Gastrocnemius medialis (tissue), 4 donors: Measurements from ENCODE around the gene CD47. TPM values are rescaled to one million over a fixed set of nuclear protein-coding genes. Genes with fewer than 3 reads are reported as not detected.

Experiments used
- ATAC-seq, 2 donors: fragments of 150-250 bp; one replicate each; pipeline ENCODE4 v1.9.1; 2016
- DNase-seq, 2 donors: peaks; one replicate each; pipeline ENCODE4 v3.0.0-alpha.2; 2019
- H3K27ac ChIP-seq, 4 donors: fragments of 200-600 bp; sonication (generic); 1 replicate in 1 of 4; 2 replicates in 3 of 4; pipeline ENCODE4 v1.5.1; 2016 to 2018; ENCODE audit warnings: mild to moderate bottlenecking in 2 of 4, moderate library complexity in 1 of 4
- H3K27me3 ChIP-seq, 3 donors: fragments of 200-600 bp; sonication (generic) in 2 of 3; 1 replicate in 1 of 3; 2 replicates in 2 of 3; pipeline versions ENCODE4 v1.5.1 to v1.6.0; 2016 to 2019; ENCODE audit warnings: mild to moderate bottlenecking in 1 of 3, moderate library complexity in 1 of 3
- H3K36me3 ChIP-seq, 2 donors: fragments of 200-600 bp; sonication (generic) in 1 of 2; one replicate each; pipeline ENCODE4 v1.5.1; 2017 to 2018
- H3K4me1 ChIP-seq, 2 donors: fragments of 200-600 bp; sonication (generic) in 1 of 2; one replicate each; pipeline ENCODE4 v1.5.1; 2016 to 2017; ENCODE audit warnings: mild to moderate bottlenecking in 2 of 2
- H3K4me3 ChIP-seq, 4 donors: fragments of 200-600 bp; sonication (generic) in 3 of 4; 1 replicate in 1 of 4; 2 replicates in 3 of 4; pipeline ENCODE4 v1.5.1; 2016 to 2019; ENCODE audit warnings: mild to moderate bottlenecking in 2 of 4
- H3K9me3 ChIP-seq, 3 donors: fragments of 200-600 bp; sonication (generic) in 2 of 3; 1 replicate in 1 of 3; 2 replicates in 2 of 3; pipeline ENCODE4 v1.5.1; 2016 to 2019
- CTCF ChIP-seq, 5 experiments: fragments of 450-650 bp in 3 of 5; fragments of 200-600 bp in 2 of 5; sonication (generic) in 2 of 5; IDR thresholded peaks in 4 of 5; conservative IDR thresholded peaks in 1 of 5; 1 replicate in 4 of 5; 2 replicates in 1 of 5; pipeline ENCODE4 v1.5.1; 2016 to 2019; ENCODE audit warnings: antibody characterized with exemption in 5 of 5, mild to moderate bottlenecking in 3 of 5, moderate library complexity in 3 of 5
- POLR2A ChIP-seq, 2 donors: fragments of 450-650 bp; IDR thresholded peaks; one replicate each; pipeline ENCODE4 v1.6.1; 2017; ENCODE audit warnings: antibody characterized with exemption in 2 of 2, mild to moderate bottlenecking in 2 of 2, moderate library complexity in 2 of 2
- in situ Hi-C, 4 donors: fragments of 200-750 bp; cut with MboI; loops; one replicate each; pipeline versions ENCODE4 v1.15.0 to v1.8.0; 2017; ENCODE audit warnings: low sequenced_read_pairs in 4 of 4
- intact Hi-C: fragments of 100-400 bp; cut with DNase I; formaldehyde crosslinking; loops from one replicate; pipeline ENCODE4 v1.15.1; 2023; ENCODE audit warnings: low total_unique reads
- total RNA-seq, 4 donors: library from RNA; depleted of rRNA; stranded (reverse); fragments of >200 nt; gene quantifications; one replicate each; pipeline versions ENCODE4 v1.1.0 to v1.2.3, GENCODE V29; 2016

CD47 gene
- total RNA-seq, 4 donors from 2014 or later, result 14.5 to 30.3 (median 22.4) TPM

GRCh38 chr3:108006881-108007331, 83.9 kb downstream of the CD47 start:
- Histone ChIP-seq H3K27me3 (no peaks in the 10 kb centered on the region), H3K4me3 (no peak overlapping the region), H3K4me1 (peaks cover 9 to 10% of the 10 kb centered on the region in 2 donors), H3K27ac (no peak overlapping the region), H3K36me3 (no peaks in the 10 kb centered on the region), H3K9me3 (no peaks in the 10 kb centered on the region)
- intact Hi-C loops, result no loop called here
- in situ Hi-C loops, result no loop called here
- TF ChIP-seq CTCF (IDR thresholded peaks at IDR 0.05 in 4 of 5, conservative IDR thresholded peaks at IDR 0.05 in 1 of 5) (no peak), POLR2A (IDR thresholded peaks at IDR 0.05) (no peak)
- no peak for DNase-seq
- ATAC-seq, result no peak

GRCh38 chr3:108006077-108006771, 84.6 kb downstream of the CD47 start:
- Histone ChIP-seq H3K4me3 (no peak overlapping the region), H3K4me1 (peaks cover 9 to 10% of the 10 kb centered on the region in 2 donors), H3K27ac (no peak overlapping the region), H3K27me3 (no peaks in the 10 kb centered on the region), H3K36me3 (no peaks in the 10 kb centered on the region), H3K9me3 (no peaks in the 10 kb centered on the region)
- in situ Hi-C loops, result no loop called here
- intact Hi-C loops, result no loop called here
- TF ChIP-seq POLR2A (IDR thresholded peaks at IDR 0.05) (no peak), CTCF (IDR thresholded peaks at IDR 0.05 in 4 of 5, conservative IDR thresholded peaks at IDR 0.05 in 1 of 5) (no peak)
- DNase-seq (no peak), ATAC-seq (peak in 1 of 2 donors; percentile 49)

GRCh38 chr3:108004647-108005046, 86.2 kb downstream of the CD47 start:
- no peak overlapping the region for H3K4me3 ChIP-seq
- H3K27me3 ChIP-seq, result no peaks in the 10 kb centered on the region
- in situ Hi-C loops (no loop called here), intact Hi-C loops (no loop called here)
- DNase-seq, result no peak
- TF ChIP-seq POLR2A (IDR thresholded peaks at IDR 0.05) (no peak), CTCF (IDR thresholded peaks at IDR 0.05 in 4 of 5, conservative IDR thresholded peaks at IDR 0.05 in 1 of 5) (no peak)
- ATAC-seq, result no peak
- H3K36me3 ChIP-seq, result no peaks in the 10 kb centered on the region
- H3K4me1 ChIP-seq, result peaks cover 9 to 10% of the 10 kb centered on the region in 2 donors
- H3K9me3 ChIP-seq, result no peaks in the 10 kb centered on the region
- no peak overlapping the region for H3K27ac ChIP-seq

GRCh38 chr3:108001457-108001856, 89.4 kb downstream of the CD47 start:
- no peak overlapping the region for H3K4me3 ChIP-seq
- in situ Hi-C loops, result no loop called here
- TF ChIP-seq CTCF (IDR thresholded peaks at IDR 0.05 in 4 of 5, conservative IDR thresholded peaks at IDR 0.05 in 1 of 5), result no peak
- no peak for TF ChIP-seq POLR2A (IDR thresholded peaks at IDR 0.05)
- no peaks in the 10 kb centered on the region for H3K36me3 ChIP-seq
- no peak overlapping the region for H3K27ac ChIP-seq
- no peak for DNase-seq
- H3K9me3 ChIP-seq, result no peaks in the 10 kb centered on the region
- ATAC-seq, result no peak
- H3K27me3 ChIP-seq, result no peaks in the 10 kb centered on the region
- intact Hi-C loops, result no loop called here
- peaks cover 4 to 6% of the 10 kb centered on the region in 2 donors for H3K4me1 ChIP-seq
